Measurements from ENCODE around the gene BRD7. TPM values are rescaled to one million over a fixed set of nuclear protein-coding genes. Genes with fewer than 3 reads are reported as not detected.

BRD7 gene
- total RNA-seq, 1 experiment from 2014 or later: 45.6 TPM

DNA sequence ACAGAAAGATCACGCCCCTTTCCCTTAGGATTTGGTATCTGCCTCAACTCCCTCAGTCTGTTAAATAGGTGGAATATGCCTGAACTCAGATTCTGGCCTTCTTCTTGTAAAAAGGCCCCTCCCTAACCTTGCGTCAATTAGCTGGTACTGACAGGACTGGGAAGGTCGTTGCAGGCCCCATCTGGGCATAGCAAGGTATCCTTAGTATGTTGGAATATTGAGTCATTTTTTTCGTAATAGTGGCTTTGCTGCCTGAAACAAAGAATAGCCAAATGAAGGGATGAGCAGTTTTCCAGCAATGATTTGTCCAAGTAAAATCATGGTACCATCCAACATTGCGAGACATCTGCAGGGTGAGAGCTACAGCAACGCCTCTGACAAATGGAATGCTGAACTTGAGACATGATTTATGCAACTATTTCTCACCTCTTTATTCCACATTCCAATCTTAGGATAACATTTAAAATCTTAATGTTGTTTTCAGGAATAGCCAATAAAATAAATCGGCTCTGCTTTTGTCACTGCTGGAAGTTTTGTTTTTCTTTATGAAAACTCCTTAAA, 39.3 kb upstream of the BRD7 start:
- intact Hi-C loops (cut with micrococcal nuclease; ENCODE audit: unreplicated experiment): no loop called here
- ChIA-PET CTCF (no interaction called here), POLR2A (no interaction called here)
- no peak for ATAC-seq
- DNase-seq (ENCODE audit: low read depth, low spot score): no peak
- in situ Hi-C loops (cut with HindIII; ENCODE audit: low pct_unique_long_range_greater_than_20kb, low sequenced_read_pairs): no loop called here
- Histone ChIP-seq H3K27me3 (ENCODE audit: control insufficient read depth, insufficient read depth, low read length) (no peaks in the 10 kb centered on the region), H3K4me1 (ENCODE audit: control insufficient read depth, insufficient read depth, low read length) (no peaks in the 10 kb centered on the region), H3K9me3 (ENCODE audit: control insufficient read depth, insufficient read depth, low read depth, low read length) (no peaks in the 10 kb centered on the region), H3K4me3 (ENCODE audit: low read depth in 2 of 2, low read length in 2 of 2) (no peak overlapping the region), H3K27ac (ENCODE audit: low read length) (no peak overlapping the region), H3K36me3 (ENCODE audit: control insufficient read depth, insufficient read depth, low read length) (no peaks in the 10 kb centered on the region)
- TF ChIP-seq, protein P1, sequence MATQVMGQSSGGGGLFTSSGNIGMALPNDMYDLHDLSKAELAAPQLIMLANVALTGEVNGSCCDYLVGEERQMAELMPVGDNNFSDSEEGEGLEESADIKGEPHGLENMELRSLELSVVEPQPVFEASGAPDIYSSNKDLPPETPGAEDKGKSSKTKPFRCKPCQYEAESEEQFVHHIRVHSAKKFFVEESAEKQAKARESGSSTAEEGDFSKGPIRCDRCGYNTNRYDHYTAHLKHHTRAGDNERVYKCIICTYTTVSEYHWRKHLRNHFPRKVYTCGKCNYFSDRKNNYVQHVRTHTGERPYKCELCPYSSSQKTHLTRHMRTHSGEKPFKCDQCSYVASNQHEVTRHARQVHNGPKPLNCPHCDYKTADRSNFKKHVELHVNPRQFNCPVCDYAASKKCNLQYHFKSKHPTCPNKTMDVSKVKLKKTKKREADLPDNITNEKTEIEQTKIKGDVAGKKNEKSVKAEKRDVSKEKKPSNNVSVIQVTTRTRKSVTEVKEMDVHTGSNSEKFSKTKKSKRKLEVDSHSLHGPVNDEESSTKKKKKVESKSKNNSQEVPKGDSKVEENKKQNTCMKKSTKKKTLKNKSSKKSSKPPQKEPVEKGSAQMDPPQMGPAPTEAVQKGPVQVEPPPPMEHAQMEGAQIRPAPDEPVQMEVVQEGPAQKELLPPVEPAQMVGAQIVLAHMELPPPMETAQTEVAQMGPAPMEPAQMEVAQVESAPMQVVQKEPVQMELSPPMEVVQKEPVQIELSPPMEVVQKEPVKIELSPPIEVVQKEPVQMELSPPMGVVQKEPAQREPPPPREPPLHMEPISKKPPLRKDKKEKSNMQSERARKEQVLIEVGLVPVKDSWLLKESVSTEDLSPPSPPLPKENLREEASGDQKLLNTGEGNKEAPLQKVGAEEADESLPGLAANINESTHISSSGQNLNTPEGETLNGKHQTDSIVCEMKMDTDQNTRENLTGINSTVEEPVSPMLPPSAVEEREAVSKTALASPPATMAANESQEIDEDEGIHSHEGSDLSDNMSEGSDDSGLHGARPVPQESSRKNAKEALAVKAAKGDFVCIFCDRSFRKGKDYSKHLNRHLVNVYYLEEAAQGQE (IDR thresholded peaks at IDR 0.05; ENCODE audit: insufficient read depth in 1 of 2, low read depth in 2 of 2, low read length in 1 of 2): no peak
- no peak for TF ChIP-seq TCF7L2 (IDR thresholded peaks at IDR 0.05; ENCODE audit: low read depth, low read length)
- TF ChIP-seq, protein P2, sequence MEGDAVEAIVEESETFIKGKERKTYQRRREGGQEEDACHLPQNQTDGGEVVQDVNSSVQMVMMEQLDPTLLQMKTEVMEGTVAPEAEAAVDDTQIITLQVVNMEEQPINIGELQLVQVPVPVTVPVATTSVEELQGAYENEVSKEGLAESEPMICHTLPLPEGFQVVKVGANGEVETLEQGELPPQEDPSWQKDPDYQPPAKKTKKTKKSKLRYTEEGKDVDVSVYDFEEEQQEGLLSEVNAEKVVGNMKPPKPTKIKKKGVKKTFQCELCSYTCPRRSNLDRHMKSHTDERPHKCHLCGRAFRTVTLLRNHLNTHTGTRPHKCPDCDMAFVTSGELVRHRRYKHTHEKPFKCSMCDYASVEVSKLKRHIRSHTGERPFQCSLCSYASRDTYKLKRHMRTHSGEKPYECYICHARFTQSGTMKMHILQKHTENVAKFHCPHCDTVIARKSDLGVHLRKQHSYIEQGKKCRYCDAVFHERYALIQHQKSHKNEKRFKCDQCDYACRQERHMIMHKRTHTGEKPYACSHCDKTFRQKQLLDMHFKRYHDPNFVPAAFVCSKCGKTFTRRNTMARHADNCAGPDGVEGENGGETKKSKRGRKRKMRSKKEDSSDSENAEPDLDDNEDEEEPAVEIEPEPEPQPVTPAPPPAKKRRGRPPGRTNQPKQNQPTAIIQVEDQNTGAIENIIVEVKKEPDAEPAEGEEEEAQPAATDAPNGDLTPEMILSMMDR (IDR thresholded peaks at IDR 0.05): no peak
- no peak for TF ChIP-seq POLR2AphosphoS5 (IDR thresholded peaks at IDR 0.05; ENCODE audit: low read depth, low read length)
- TF ChIP-seq SIN3A (IDR thresholded peaks at IDR 0.05; ENCODE audit: borderline replicate concordance, insufficient read depth, low read depth, low read length): no peak
- BruUV-seq (replicated peaks): no TSS peak

DNA sequence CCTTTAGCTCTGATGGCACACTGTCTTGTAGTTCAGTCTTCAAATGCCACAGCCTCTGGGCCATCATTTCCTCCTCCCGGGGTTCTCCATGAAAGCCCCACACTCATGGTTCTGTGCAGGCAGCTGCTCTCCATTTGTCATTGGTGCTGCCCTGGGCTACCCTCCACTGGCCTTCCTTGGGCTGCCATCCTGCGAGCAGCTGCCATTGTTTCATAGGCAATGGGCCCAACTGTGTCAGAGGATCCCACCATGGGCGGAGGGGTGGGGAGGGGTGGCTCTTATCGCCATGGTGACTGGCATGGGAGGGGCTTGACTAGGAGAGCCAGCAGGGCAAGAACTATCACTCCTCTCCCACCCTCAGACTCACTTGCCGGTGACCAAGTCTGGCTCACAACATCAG, 38.6 kb upstream of the BRD7 start:
- Histone ChIP-seq H3K9me3 (ENCODE audit: control insufficient read depth, insufficient read depth, low read depth, low read length) (no peaks in the 10 kb centered on the region), H3K27ac (ENCODE audit: low read length) (no peak overlapping the region), H3K4me1 (ENCODE audit: control insufficient read depth, insufficient read depth, low read length) (no peaks in the 10 kb centered on the region), H3K36me3 (ENCODE audit: control insufficient read depth, insufficient read depth, low read length) (no peaks in the 10 kb centered on the region), H3K27me3 (ENCODE audit: control insufficient read depth, insufficient read depth, low read length) (no peaks in the 10 kb centered on the region), H3K4me3 (ENCODE audit: low read depth in 2 of 2, low read length in 2 of 2) (no peak overlapping the region)
- BruUV-seq (replicated peaks): no TSS peak
- intact Hi-C loops (cut with micrococcal nuclease; ENCODE audit: unreplicated experiment): no loop called here
- no peak for TF ChIP-seq POLR2AphosphoS5 (IDR thresholded peaks at IDR 0.05; ENCODE audit: low read depth, low read length)
- TF ChIP-seq, protein P2 (IDR thresholded peaks at IDR 0.05): no peak
- no peak for TF ChIP-seq TCF7L2 (IDR thresholded peaks at IDR 0.05; ENCODE audit: low read depth, low read length)
- TF ChIP-seq, protein P1 (IDR thresholded peaks at IDR 0.05; ENCODE audit: insufficient read depth in 1 of 2, low read depth in 2 of 2, low read length in 1 of 2): no peak
- TF ChIP-seq SIN3A (IDR thresholded peaks at IDR 0.05; ENCODE audit: borderline replicate concordance, insufficient read depth, low read depth, low read length): no peak
- POLR2A ChIA-PET: no interaction called here
- ATAC-seq: no peak
- CTCF ChIA-PET: no interaction called here
- no peak for DNase-seq (ENCODE audit: low read depth, low spot score)
- in situ Hi-C loops (cut with HindIII; ENCODE audit: low pct_unique_long_range_greater_than_20kb, low sequenced_read_pairs): no loop called here
